HG03139 (cell line): ENCODE measurements around the gene RPS17.
"Not testable (repeated sequence)": the region's sequence is repeated elsewhere in the genome, so short reads cannot be mapped to it uniquely, and the experiment has no call there.

Experiments used
- ATAC-seq: cut with Tn5 transposase; IDR thresholded peaks from one replicate; pipeline ENCODE4 v1.9.1; 2021; ENCODE audit not compliant: unreplicated experiment

RPS17 gene

DNA sequence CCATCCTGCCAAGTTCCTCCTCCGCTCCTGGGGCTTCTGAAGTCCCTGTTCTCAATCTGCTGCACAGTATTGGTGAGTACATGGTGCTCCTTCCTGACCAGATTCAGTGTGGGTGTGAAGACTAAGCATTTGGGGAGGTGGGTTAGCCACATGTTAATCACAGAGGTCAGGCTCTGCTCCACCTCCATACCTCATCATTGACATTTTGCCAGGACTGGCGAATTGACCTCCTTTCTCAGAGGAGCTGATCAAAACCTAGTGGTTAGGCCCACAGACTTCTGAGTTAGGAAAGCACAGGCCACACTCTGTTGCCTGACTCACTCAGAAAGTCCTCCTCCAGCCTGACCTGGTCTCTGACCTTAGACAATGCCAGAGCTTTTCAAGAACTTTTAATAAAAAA lies 8.4 kb upstream of the RPS17 start:
- ATAC-seq: no peak

GRCh38 chr15:82545478-82545877 lies 5.2 kb upstream of the RPS17 start:
- ATAC-seq: no peak

- ATAC-seq: no peak
Observed at GRCh38 chr15:82545002-82545401, 4.7 kb upstream of the RPS17 start.

DNA sequence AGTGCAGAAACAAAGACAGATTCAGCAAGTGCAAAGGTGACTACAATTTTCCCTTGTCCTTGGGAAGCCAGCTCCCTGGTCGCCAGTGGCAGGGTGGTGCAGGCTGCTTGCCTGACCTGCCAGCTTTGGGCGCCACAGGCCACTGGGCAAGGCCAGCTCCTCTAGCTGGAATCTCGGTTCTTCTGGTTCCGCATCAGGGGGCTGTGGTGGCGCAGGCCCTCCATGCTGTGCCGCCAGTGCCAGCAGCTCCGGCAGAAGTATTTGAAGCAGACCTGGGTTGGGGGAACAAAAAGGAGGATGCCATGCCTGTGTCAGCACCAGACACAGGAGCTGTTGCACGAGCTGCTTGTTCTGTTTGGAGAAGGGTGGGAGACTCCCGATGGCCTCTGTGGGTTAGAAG lies 4.2 kb upstream of the RPS17 start:
- ATAC-seq: no peak

- ATAC-seq: no peak
Observed at GRCh38 chr15:82543160-82543559, 2.9 kb upstream of the RPS17 start.

DNA sequence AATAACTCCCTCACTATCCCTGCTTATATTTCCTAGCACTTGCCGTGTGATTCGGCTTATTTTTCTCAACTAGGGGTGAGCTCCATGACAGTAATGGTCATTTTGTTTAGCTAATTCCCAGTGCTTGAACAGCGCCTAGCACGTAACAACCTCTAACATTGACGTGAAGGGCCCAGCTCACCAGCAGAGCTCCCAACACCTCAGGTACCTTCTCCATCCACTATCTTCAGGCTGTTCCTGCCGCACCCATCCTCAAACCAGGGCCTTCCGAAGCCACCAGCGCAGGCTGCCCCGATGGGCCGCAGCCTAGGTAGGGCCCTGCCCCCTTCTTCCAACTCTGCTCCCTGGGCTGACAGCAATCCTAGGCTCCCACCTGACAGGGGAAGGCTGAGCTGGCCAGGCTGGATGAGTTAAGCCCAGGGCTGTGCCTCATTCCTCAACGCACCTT lies 751 bp upstream of the RPS17 start:
- no peak for ATAC-seq

DNA sequence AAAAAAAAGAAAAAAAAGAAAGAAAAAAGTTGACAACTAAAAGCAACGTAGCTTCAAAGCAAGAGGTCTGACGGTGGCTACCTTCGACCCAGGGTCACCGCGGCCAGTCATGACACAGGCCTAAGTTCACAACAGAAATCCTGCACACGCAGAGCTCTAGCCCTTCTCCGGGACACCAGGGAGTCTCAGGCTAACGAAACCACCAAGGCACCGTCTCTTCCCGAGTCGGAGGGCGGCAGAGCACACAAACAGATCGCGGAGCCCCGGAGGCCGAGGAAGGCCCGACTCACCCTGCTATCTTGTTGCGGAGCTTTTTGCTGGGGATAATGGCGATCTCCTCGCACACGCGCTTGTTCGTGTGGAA lies 584 bp downstream of the RPS17 start:
- ATAC-seq: no peak

DNA sequence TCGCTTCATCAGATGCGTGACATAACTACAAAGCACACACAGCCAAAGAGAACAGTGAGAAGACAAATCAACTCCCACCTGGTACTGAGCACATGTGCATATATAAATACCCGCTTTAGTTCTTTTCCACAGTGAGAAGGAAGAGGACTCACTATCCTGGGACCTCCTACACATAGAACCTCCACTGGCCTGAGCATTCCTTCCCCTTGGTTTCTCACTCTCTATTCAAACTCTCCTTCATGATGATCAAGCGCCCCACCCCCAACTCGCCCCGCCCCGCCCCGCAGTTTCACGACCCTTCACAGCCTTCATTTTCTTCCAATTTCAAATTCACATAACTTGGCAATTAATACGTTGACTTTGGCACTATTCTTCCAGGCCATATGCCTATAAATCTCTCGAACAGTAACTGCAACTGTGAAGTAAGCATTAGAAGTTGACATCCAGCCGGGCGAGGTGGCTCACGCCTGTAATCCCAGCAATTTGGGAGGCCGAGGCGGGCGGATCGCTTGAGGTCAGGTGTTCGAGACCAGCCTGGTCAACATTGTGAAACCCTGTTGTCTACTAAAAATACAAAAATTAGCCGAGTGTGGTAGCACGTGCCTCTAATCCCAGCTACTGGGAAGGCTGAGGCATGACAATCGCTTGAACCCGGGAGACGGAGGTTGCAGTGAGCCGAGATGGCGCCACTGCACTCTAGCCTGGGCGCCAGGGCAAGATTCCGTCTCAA lies 1.1 kb downstream of the RPS17 start:
- ATAC-seq: no peak

GRCh38 chr15:82537351-82537908 lies 2.8 kb downstream of the RPS17 start:
- no peak for ATAC-seq

DNA sequence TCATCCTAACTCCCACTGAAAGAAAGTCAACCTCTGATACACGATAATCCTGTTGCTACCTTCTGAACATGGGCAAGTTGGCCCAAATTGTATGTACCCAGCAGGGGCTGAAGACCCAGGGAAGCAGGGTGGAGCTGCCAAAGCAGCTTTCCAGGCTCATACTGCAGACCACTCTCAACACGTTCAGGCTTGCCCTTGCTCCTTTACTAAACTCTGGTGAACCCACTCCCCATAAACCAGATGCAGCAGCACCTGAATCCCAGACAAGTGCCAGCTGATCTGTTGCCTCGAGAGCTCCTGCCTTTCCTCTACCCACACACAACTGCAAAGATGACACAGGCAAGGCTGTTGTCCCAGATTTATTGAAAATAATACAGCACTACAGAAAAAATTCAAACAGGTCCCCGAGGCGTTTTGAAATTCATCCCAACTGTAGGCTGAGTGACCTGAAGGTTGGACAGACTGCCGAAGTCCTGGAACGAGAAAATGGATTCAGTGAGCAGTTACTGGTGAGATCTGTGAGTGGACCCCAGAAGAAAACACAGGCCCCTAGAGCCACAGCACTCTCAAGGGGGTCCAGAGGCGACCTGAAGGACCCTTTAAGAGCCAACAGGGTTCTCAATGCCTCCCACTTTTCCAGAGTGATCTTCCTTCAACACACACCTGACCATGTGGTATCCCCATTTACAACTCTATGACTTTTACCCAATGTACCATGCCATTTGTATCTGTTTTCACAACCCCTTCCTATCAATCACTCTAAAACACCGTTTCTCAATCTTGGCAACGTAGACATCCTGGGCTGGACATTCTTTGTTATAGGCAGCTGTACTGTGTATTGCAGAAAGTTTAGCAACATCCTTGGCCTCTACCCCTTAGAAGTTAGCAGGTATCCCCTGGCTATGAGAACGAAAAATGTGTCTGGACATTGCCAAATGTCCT lies 3.6 kb downstream of the RPS17 start:
- ATAC-seq: no peak

DNA sequence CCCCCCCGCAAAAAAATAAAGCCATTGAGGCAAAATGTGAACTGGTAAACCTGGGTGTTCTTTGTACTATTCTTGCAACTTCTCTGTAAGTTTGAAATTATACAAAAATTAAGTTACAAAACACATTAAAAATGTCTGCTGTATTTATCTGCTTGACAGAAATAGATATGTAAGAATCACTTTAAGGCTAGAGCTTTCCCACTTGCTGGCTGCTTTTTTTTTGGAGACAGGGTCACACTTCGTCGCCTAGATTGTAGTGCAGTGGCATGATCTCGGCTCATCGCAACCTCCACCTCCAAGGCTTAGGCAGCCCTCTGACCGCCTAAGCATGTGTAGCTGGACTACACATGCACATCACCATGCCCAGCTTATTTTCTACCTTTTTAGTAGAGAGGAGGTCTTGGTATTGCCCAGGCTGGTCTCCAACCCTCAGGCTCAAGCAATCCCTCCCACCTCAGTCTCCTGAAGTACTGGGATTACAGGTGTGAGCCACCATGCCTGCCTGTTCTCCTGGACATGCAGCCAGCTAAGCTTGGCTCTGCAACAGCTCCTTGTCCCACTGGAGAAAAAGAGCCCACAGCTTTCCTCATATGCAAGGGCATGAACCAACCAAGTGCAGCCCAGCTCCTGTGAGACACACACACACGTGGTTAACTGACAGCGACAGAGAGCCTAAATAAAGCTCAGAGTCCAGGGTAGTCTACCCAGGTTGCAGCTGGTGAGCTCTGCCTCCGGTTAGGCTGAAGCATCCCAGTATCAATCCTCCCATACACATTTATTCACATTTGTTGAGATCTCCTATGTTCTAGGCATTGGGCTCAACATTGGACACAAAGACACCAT lies 4.5 kb downstream of the RPS17 start:
- no peak for ATAC-seq

DNA sequence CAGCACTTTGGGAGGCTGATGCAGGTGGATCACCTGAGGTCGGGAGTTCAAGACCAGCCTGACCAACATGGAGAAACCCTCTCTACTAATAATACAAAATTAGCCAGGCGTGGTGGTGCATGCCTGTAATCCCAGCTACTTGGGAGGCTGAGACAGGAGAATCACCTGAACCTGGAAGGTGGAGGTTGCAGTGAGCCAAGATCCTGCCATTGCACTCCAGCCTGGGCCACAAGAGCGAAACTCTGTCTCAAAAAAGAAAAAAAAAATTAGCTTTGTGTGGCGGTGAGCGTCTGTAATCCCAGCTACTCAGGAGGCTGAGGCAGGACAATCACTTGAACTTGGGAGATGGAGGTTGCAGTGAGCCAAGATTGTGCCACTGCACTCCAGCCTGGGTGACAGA lies 5.1 kb downstream of the RPS17 start:
- not testable (repeated sequence) for ATAC-seq

- ATAC-seq: not testable (repeated sequence)
Observed at GRCh38 chr15:82534457-82534861, 5.8 kb downstream of the RPS17 start.

GRCh38 chr15:82533801-82534200 lies 6.5 kb downstream of the RPS17 start:
- no peak for ATAC-seq

- ATAC-seq: no peak
Observed at GRCh38 chr15:82532991-82533481, 7.2 kb downstream of the RPS17 start.

- ATAC-seq: no peak
Observed at GRCh38 chr15:82532383-82532990, 7.8 kb downstream of the RPS17 start.

- no peak for ATAC-seq
Observed at GRCh38 chr15:82531496-82532382, 8.5 kb downstream of the RPS17 start.

DNA sequence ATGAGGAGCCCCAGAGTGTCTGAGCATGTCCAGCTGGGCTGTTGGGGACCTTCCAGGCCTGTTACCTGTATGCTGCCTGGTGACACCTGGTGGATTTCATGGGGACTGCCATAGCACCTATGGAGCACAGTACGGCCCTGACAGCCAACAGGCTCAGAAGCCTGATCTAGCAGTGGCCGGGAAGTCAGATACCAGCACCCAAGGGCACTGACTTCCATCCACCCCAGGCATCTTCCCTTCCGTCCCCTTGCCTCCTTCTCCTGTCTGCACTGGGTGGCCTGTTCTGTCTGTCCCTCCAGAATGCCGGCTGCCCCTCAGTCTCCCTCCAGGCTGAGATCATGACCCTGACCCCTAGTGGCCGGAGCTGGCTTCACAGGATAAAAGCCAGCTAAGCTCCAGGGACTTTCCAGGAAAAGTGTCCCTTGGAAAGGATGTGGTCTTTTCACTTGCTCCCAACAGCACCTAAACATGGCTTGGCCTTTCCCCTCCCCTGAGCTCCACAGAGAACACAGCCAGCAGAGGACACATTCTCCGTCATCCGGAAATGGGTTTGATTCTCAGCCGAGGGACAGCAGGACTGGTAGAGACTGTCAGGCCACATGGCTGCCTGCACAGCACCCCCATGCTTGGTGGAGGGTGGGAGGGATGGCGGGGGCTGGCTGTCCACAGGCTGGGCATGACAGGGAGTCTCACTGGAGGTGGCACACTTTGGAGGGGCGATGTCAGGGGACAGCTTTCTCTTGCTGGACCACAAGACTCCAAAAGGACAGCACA lies 9.5 kb downstream of the RPS17 start:
- peak; percentile 84 for ATAC-seq

DNA sequence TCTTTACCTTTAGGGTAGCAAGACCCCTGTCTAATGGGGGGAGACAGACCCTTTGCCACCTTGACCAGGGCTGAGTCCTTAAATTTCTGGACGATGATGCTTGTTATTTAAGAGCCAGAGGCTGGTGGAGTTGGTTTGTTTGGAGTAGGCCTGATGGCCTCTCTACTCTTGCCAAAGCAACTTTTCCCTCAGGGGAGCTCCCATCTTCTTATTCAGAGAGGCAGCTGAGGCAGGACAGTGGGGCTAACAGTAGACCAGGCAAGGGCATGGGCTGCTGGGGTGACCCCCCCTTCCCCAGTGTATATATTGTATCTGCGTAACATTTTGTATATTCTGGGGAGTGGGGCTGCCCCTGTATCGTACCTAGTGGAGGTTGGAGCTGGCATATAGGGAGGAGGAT lies 10.3 kb downstream of the RPS17 start:
- no peak for ATAC-seq
